IPS DF 4.7 (cell line): Measurements from ENCODE around the gene CDYL.
"Not testable (repeated sequence)": the region's sequence is repeated elsewhere in the genome, so short reads cannot be mapped to it uniquely, and the experiment has no call there.

Source experiments
- DNase-seq: peaks from one replicate; pipeline ENCODE4 v3.0.0-alpha.2; 2013; ENCODE audit warnings: low spot score; ENCODE audit errors: extremely low read depth

CDYL gene

GRCh38 chr6:4994741-4995140, 218.5 kb downstream of the CDYL start:
- DNase-seq, result no peak

- no peak for DNase-seq
These were observed 221.7 kb downstream of the CDYL start for GRCh38 chr6:4997862-4998261.

GRCh38 chr6:4999586-4999985, 223.4 kb downstream of the CDYL start:
- no peak for DNase-seq

GRCh38 chr6:5003604-5004372, 227.6 kb downstream of the CDYL start, which contains the start of gene RPP40:
RPP40 (minus strand) TSS chr6:5004037; CDS start chr6:5004002, 35 bp downstream.
- DNase-seq, result peak; percentile 74

- DNase-seq, result no peak
These were observed 228.3 kb downstream of the CDYL start for GRCh38 chr6:5004373-5005037.

GRCh38 chr6:5005038-5005433, 228.8 kb downstream of the CDYL start:
- not testable (repeated sequence) for DNase-seq
